GM12878 (cell line): ENCODE measurements around the gene GPR173. TPM values are rescaled to one million over a fixed set of nuclear protein-coding genes. Genes with fewer than 3 reads are reported as not detected.

Experiments used
- ATAC-seq: fragments of 200-7000 bp; cut with Tn5 transposase; 3 replicates; pipeline ENCODE4 v1.9.1; 2020; ENCODE audit warnings: mild to moderate bottlenecking, moderate library complexity
- BruUV-seq: library from RNA; stranded (reverse); fragments of 400-500 nt; replicated peaks from 2 replicates; lab custom pipeline; 2021; lab: Mats Ljungman, UMichigan
- CTCF ChIA-PET: fragments of 300-600 bp; sonication (Branson Sonifier 250); formaldehyde crosslinking; extraction: SDS; loops from one replicate; lab custom pipeline; 2021; ENCODE audit warnings: inconsistent platforms; lab: Yijun Ruan, JAX
- POLR2A ChIA-PET: fragments of 350-600 bp; formaldehyde crosslinking; extraction: SDS; loops from one replicate; lab custom pipeline; 2021; ENCODE audit warnings: inconsistent platforms; lab: Charles Lee
- RAD21 ChIA-PET: fragments of 300-600 bp; sonication (Branson Sonifier 250); formaldehyde crosslinking; loops from one replicate; lab custom pipeline; 2023; ENCODE audit warnings: antibody characterized with exemption; ENCODE audit not compliant: unreplicated experiment; lab: Charles Lee
- SMC1A ChIA-PET: fragments of 300-600 bp; sonication (Branson Sonifier 250); formaldehyde crosslinking; loops from one replicate; lab custom pipeline; 2023; ENCODE audit not compliant: unreplicated experiment, uncharacterized antibody; lab: Charles Lee
- DNase-seq: peaks from one replicate; pipeline ENCODE4 v3.0.0-alpha.2; 2011; ENCODE audit warnings: low read depth, low spot score
- FAIRE-seq: peaks from 3 replicates; lab custom pipeline; 2011; peaks lifted over from hg19 to GRCh38; lab: Jason Lieb, UNC
- H2AFZ ChIP-seq: 2 replicates; pipeline ENCODE4 v1.6.0; 2011; ENCODE audit warnings: low read depth, low read length, control low read depth; ENCODE audit not compliant: control insufficient read depth
- H3K27ac ChIP-seq: 2 replicates; pipeline ENCODE4 v1.5.1; 2011; ENCODE audit warnings: control low read depth; ENCODE audit not compliant: control insufficient read depth, insufficient read depth
- H3K27me3 ChIP-seq, 2 experiments: replicated peaks in 1 of 2; 2 replicates each; pipeline versions ENCODE4 v1.6.0 to v1.6.1; 2011; ENCODE audit warnings: low read length in 1 of 2; ENCODE audit not compliant: control insufficient read depth in 2 of 2, insufficient read depth in 2 of 2
- H3K36me3 ChIP-seq, 2 experiments: 2 replicates each; pipeline ENCODE4 v1.5.1; 2011; ENCODE audit warnings: low read length in 1 of 2; ENCODE audit not compliant: control insufficient read depth in 2 of 2, insufficient read depth in 2 of 2
- H3K4me1 ChIP-seq: 2 replicates; pipeline ENCODE4 v1.6.1; 2011; ENCODE audit warnings: mild to moderate bottlenecking, low read length, moderate library complexity, mixed read lengths; ENCODE audit not compliant: control insufficient read depth, insufficient read depth
- H3K4me2 ChIP-seq: 2 replicates; pipeline ENCODE4 v1.6.0; 2011; ENCODE audit warnings: control low read depth; ENCODE audit not compliant: control insufficient read depth, insufficient read depth
- H3K4me3 ChIP-seq: fragments of 200-600 bp; sonication (generic); 2 replicates; pipeline ENCODE4 v1.5.1; 2016
- H3K79me2 ChIP-seq: 2 replicates; pipeline ENCODE4 v1.6.0; 2011; ENCODE audit warnings: low read length; ENCODE audit not compliant: control insufficient read depth, insufficient read depth
- H3K9ac ChIP-seq: 2 replicates; pipeline ENCODE4 v1.8.0; 2011; ENCODE audit warnings: low read length, control low read depth, mixed read lengths; ENCODE audit not compliant: control insufficient read depth, insufficient read depth
- H3K9me3 ChIP-seq: replicated peaks from 3 replicates; pipeline ENCODE4 v1.5.1; 2011; ENCODE audit warnings: mild to moderate bottlenecking, low read length; ENCODE audit not compliant: control insufficient read depth, insufficient read depth
- H4K20me1 ChIP-seq: 2 replicates; pipeline ENCODE4 v1.6.0; 2011; ENCODE audit not compliant: control insufficient read depth, insufficient read depth
- CBFB ChIP-seq: IDR thresholded peaks from 2 replicates; pipeline ENCODE4 v1.6.1; 2016; ENCODE audit warnings: antibody characterized with exemption, low read depth
- IKZF2 ChIP-seq, 2 experiments: fragments of 450-650 bp; IDR thresholded peaks; 2 replicates each; pipeline ENCODE4 v1.6.1; 2017; ENCODE audit warnings: mild to moderate bottlenecking in 2 of 2, moderate library complexity in 2 of 2
- IRF3 ChIP-seq: fragments of 450-650 bp; IDR thresholded peaks from 2 replicates; pipeline ENCODE4 v1.6.1; 2014; ENCODE audit warnings: mild to moderate bottlenecking
- IRF4 ChIP-seq: IDR thresholded peaks from 2 replicates; pipeline ENCODE4 v1.6.1; 2011; ENCODE audit warnings: low read depth, low read length
- JUND ChIP-seq: IDR thresholded peaks from 2 replicates; pipeline ENCODE4 v1.6.1; 2012; ENCODE audit warnings: low read depth, mild to moderate bottlenecking, low read length, improper control_type of control experiment, moderate library complexity
- MLLT1 ChIP-seq: fragments of 450-650 bp; IDR thresholded peaks from 2 replicates; pipeline ENCODE4 v1.6.1; 2016; ENCODE audit warnings: mild to moderate bottlenecking
- MXI1 ChIP-seq: fragments of 150-350 bp; IDR thresholded peaks from 2 replicates; pipeline ENCODE4 v1.6.1; 2011; ENCODE audit warnings: low read depth, mild to moderate bottlenecking, inconsistent platforms, low read length, improper control_type of control experiment
- NFXL1 ChIP-seq: fragments of 450-650 bp; IDR thresholded peaks from 2 replicates; pipeline ENCODE4 v1.6.1; 2017; ENCODE audit warnings: antibody characterized with exemption, mild to moderate bottlenecking, borderline replicate concordance
- NR2F1 ChIP-seq: fragments of 450-650 bp; conservative IDR thresholded peaks from 2 replicates; pipeline ENCODE4 v1.6.1; 2017; ENCODE audit warnings: mild to moderate bottlenecking
- PKNOX1 ChIP-seq: fragments of 450-650 bp; IDR thresholded peaks from 2 replicates; pipeline ENCODE4 v1.6.1; 2016; ENCODE audit warnings: mild to moderate bottlenecking
- POLR2A ChIP-seq: IDR thresholded peaks from 2 replicates; pipeline ENCODE4 v1.6.1; 2011; ENCODE audit warnings: low read depth, mild to moderate bottlenecking, low read length
- SIN3A ChIP-seq: IDR thresholded peaks from 2 replicates; pipeline ENCODE4 v1.6.1; 2012; ENCODE audit warnings: low read depth, low read length, improper control_type of control experiment
- ZBTB40 ChIP-seq: fragments of 450-650 bp; IDR thresholded peaks from 2 replicates; pipeline ENCODE4 v1.6.1; 2016; ENCODE audit warnings: mild to moderate bottlenecking, moderate library complexity, borderline replicate concordance
- WGBS: methylation state at CpG from one replicate; pipeline ENCODE4 v1.1.6; 2016; ENCODE audit warnings: low lambda C conversion rate; ENCODE audit not compliant: insufficient replicate concordance, insufficient coverage; ENCODE audit errors: missing lambda C conversion rate; 5-methylcytosine and 5-hydroxymethylcytosine counted together
- in situ Hi-C: fragments of 300-500 bp; cut with MboI; formaldehyde crosslinking; loops from 9 replicates; pipeline ENCODE4 v1.14.3; 2018; ENCODE audit warnings: mixed read lengths
- intact Hi-C: fragments of 100-400 bp; cut with micrococcal nuclease; formaldehyde crosslinking; loops from one replicate; pipeline ENCODE4 v1.14.2; 2022; ENCODE audit not compliant: unreplicated experiment
- polyA plus RNA-seq, 11 experiments: library from polyadenylated mRNA; depleted of rRNA in 4 of 11; unstranded in 6 of 11; stranded (reverse) in 5 of 11; fragments of >200 nt; fragmentation: Nextera tagmentation in 4 of 11; fragmentation: Illumina TruSeq in 1 of 11; extraction: Ambion mirVana in 4 of 11; extraction: Trizol in 1 of 11; gene quantifications; 1 replicate in 1 of 11; 2 replicates in 10 of 11; pipeline versions ENCODE4 v1.2.1 to v1.2.3, GENCODE V29; 2011 to 2016; ENCODE audit warnings: inconsistent platforms in 2 of 11, missing spikeins in 2 of 11, low read depth in 1 of 11
- total RNA-seq, 4 experiments: library from RNA; depleted of rRNA in 3 of 4; stranded (reverse); fragments of >200 nt in 3 of 4; fragmentation: Illumina TruSeq in 1 of 4; extraction: Trizol in 1 of 4; gene quantifications; 2 replicates each; pipeline versions ENCODE4 v1.2.1 to v1.2.3, GENCODE V29; 2013 to 2021

Gene GPR173
- total and polyA plus RNA-seq, 10 of the 15 experiments (the other 5 are each of a cell fraction or from before 2014, with no cell fraction given), result 0.04 to 0.24 (median 0.12) TPM; not detected in 4

GRCh38 chrX:53093177-53093655 lies 44.6 kb downstream of the GPR173 start (continued):
- TF ChIP-seq JUND (no peak), NFXL1 (peak; percentile 92)

GRCh38 chrX:53093748-53094581 lies 45.4 kb downstream of the GPR173 start, which contains the start of gene KANTR:
TSS of gene KANTR (plus strand) at chrX:53094142. CDS start at chrX:53124273, 30,131 bp downstream.
- peak within 1 kb of the TSS; percentile 67 for H3K9ac ChIP-seq
- ChIA-PET POLR2A (interaction anchor here (1.7 kb wide), 1 partner anchor 12 kb away, joined by 5 read pairs; the partner anchor contains the start of gene TSPYL2), SMC1A (interaction anchor here (1.2 to 1.3 kb wide), 2 partner anchors 19 to 22 kb away, joined by 3 to 5 read pairs; no protein-coding TSS in a partner anchor), CTCF (interaction anchor here (0.6 to 1.7 kb wide), 3 partner anchors 9 to 23 kb away, joined by 3 to 8 read pairs (median 3); no protein-coding TSS in a partner anchor), RAD21 (interaction anchor here (1.0 kb wide), 2 partner anchors 12 to 21 kb away, joined by 3 to 4 read pairs; no protein-coding TSS in a partner anchor)
- no peaks in the 10 kb centered on the region for H4K20me1 ChIP-seq
- FAIRE-seq (peak; percentile 72), ATAC-seq (peak; percentile 92), DNase-seq (peak; percentile 73)
- in situ Hi-C loops (no loop called here), intact Hi-C loops (loop anchor here (1.0 kb wide), 2 partner anchors 12 to 23 kb away; partner anchors contain the start of gene TSPYL2)
- no peaks in the 10 kb centered on the region for H3K9me3 ChIP-seq
- no peaks in the 10 kb centered on the region for H3K27me3 ChIP-seq
- peak within 1 kb of the TSS; percentile 71 for H3K4me3 ChIP-seq
- H3K4me2 ChIP-seq, result peak within 1 kb of the TSS; percentile 91
- peaks cover 6% of the 10 kb centered on the region for H3K79me2 ChIP-seq
- no peaks in the 10 kb centered on the region for H3K36me3 ChIP-seq
- peak within 1 kb of the TSS; percentile 45 for H3K27ac ChIP-seq
- BruUV-seq, result no TSS peak
- no peaks in the 10 kb centered on the region for H3K4me1 ChIP-seq
- peak within 1 kb of the TSS; percentile 72 for H2AFZ ChIP-seq
- WGBS, result 33% methylated on average over 67 of the region's 67 CpGs
- TF ChIP-seq PKNOX1 (peak; percentile 86), POLR2A (peak; percentile 65), NR2F1 (peak; percentile 68), IRF4 (no peak), MLLT1 (no peak), MXI1 (0 out of 2 replicates have a peak, but pooled peaks have one; percentile 39), ZBTB40 (peak; percentile 20; the same call in 1 of the 2 replicates), CBFB (no peak), IKZF2 (IDR thresholded peaks at IDR 0.05) (peak in 1 of 2 experiments; percentile 42; a peak in 1 of 4 replicates), SIN3A (peak; percentile 16; the same call in 1 of the 2 replicates), IRF3 (0 out of 2 replicates have a peak, but pooled peaks have one; percentile 46)
